Measurements from ENCODE around the gene MIEN1. TPM values are rescaled to one million over a fixed set of nuclear protein-coding genes. Genes with fewer than 3 reads are reported as not detected.

MIEN1 gene
- total RNA-seq, 1 donor = 21.6 TPM

- H3K9me3 ChIP-seq (ENCODE audit: low read depth, low read length) = no peaks in the 10 kb centered on the region
- no peak overlapping the region for H3K4me3 ChIP-seq (ENCODE audit: low read length)
- peaks cover 51% of the 10 kb centered on the region for H3K4me1 ChIP-seq (ENCODE audit: insufficient read depth, low read length)
Measured at GRCh38 chr17:39761861-39762496, 31.6 kb upstream of the MIEN1 start.

GRCh38 chr17:39759204-39759603 is 28.9 kb upstream of the MIEN1 start:
- no peaks in the 10 kb centered on the region for H3K9me3 ChIP-seq (ENCODE audit: low read depth, low read length)
- H3K27me3 ChIP-seq (ENCODE audit: insufficient read depth, low read length) = no peaks in the 10 kb centered on the region
- peaks cover 54% of the 10 kb centered on the region for H3K4me1 ChIP-seq (ENCODE audit: insufficient read depth, low read length)

More at GRCh38 chr17:39761861-39762496, 31.6 kb upstream of the MIEN1 start:
- no peaks in the 10 kb centered on the region for H3K27me3 ChIP-seq (ENCODE audit: insufficient read depth, low read length)

GRCh38 chr17:39757931-39758873 is 27.9 kb upstream of the MIEN1 start:
- Histone ChIP-seq H3K4me1 (ENCODE audit: insufficient read depth, low read length) (peaks cover 62% of the 10 kb centered on the region), H3K4me3 (ENCODE audit: low read length) (no peak overlapping the region), H3K27me3 (ENCODE audit: insufficient read depth, low read length) (no peaks in the 10 kb centered on the region), H3K9me3 (ENCODE audit: low read depth, low read length) (no peaks in the 10 kb centered on the region)

More at GRCh38 chr17:39759204-39759603, 28.9 kb upstream of the MIEN1 start:
- no peak overlapping the region for H3K4me3 ChIP-seq (ENCODE audit: low read length)

- H3K9me3 ChIP-seq (ENCODE audit: low read depth, low read length) = no peaks in the 10 kb centered on the region
- H3K27me3 ChIP-seq (ENCODE audit: insufficient read depth, low read length) = no peaks in the 10 kb centered on the region
- H3K4me1 ChIP-seq (ENCODE audit: insufficient read depth, low read length) = peaks cover 69% of the 10 kb centered on the region
Measured at GRCh38 chr17:39757176-39757662, 26.9 kb upstream of the MIEN1 start.

GRCh38 chr17:39756380-39757079 is 26.2 kb upstream of the MIEN1 start:
- no peak overlapping the region for H3K4me3 ChIP-seq (ENCODE audit: low read length)
- peaks cover 69% of the 10 kb centered on the region for H3K4me1 ChIP-seq (ENCODE audit: insufficient read depth, low read length)
- no peaks in the 10 kb centered on the region for H3K27me3 ChIP-seq (ENCODE audit: insufficient read depth, low read length)
- H3K9me3 ChIP-seq (ENCODE audit: low read depth, low read length) = no peaks in the 10 kb centered on the region

More at GRCh38 chr17:39757176-39757662, 26.9 kb upstream of the MIEN1 start:
- no peak overlapping the region for H3K4me3 ChIP-seq (ENCODE audit: low read length)

GRCh38 chr17:39755554-39756379 is 25.4 kb upstream of the MIEN1 start:
- Histone ChIP-seq H3K27me3 (ENCODE audit: insufficient read depth, low read length) (no peaks in the 10 kb centered on the region), H3K9me3 (ENCODE audit: low read depth, low read length) (no peaks in the 10 kb centered on the region), H3K4me3 (ENCODE audit: low read length) (no peak overlapping the region), H3K4me1 (ENCODE audit: insufficient read depth, low read length) (peaks cover 69% of the 10 kb centered on the region)

GRCh38 chr17:39754958-39755553 is 24.7 kb upstream of the MIEN1 start:
- Histone ChIP-seq H3K4me3 (ENCODE audit: low read length) (peak overlapping the region; percentile 54), H3K27me3 (ENCODE audit: insufficient read depth, low read length) (no peaks in the 10 kb centered on the region), H3K9me3 (ENCODE audit: low read depth, low read length) (no peaks in the 10 kb centered on the region), H3K4me1 (ENCODE audit: insufficient read depth, low read length) (peaks cover 69% of the 10 kb centered on the region)

GRCh38 chr17:39754161-39754957 is 24.0 kb upstream of the MIEN1 start:
- Histone ChIP-seq H3K27me3 (ENCODE audit: insufficient read depth, low read length) (no peaks in the 10 kb centered on the region), H3K4me3 (ENCODE audit: low read length) (peak overlapping the region; percentile 54), H3K9me3 (ENCODE audit: low read depth, low read length) (no peaks in the 10 kb centered on the region), H3K4me1 (ENCODE audit: insufficient read depth, low read length) (peaks cover 63% of the 10 kb centered on the region)

- Histone ChIP-seq H3K9me3 (ENCODE audit: low read depth, low read length) (no peaks in the 10 kb centered on the region), H3K4me3 (ENCODE audit: low read length) (peak overlapping the region; percentile 54), H3K4me1 (ENCODE audit: insufficient read depth, low read length) (peaks cover 56% of the 10 kb centered on the region), H3K27me3 (ENCODE audit: insufficient read depth, low read length) (no peaks in the 10 kb centered on the region)
Measured at GRCh38 chr17:39753514-39754160, 23.3 kb upstream of the MIEN1 start.

GRCh38 chr17:39752241-39752881 is 22.0 kb upstream of the MIEN1 start:
- no peaks in the 10 kb centered on the region for H3K27me3 ChIP-seq (ENCODE audit: insufficient read depth, low read length)
- no peak overlapping the region for H3K4me3 ChIP-seq (ENCODE audit: low read length)
- H3K9me3 ChIP-seq (ENCODE audit: low read depth, low read length) = no peaks in the 10 kb centered on the region

GRCh38 chr17:39751637-39752036 is 21.3 kb upstream of the MIEN1 start:
- Histone ChIP-seq H3K27me3 (ENCODE audit: insufficient read depth, low read length) (no peaks in the 10 kb centered on the region), H3K4me3 (ENCODE audit: low read length) (no peak overlapping the region), H3K4me1 (ENCODE audit: insufficient read depth, low read length) (peaks cover 36% of the 10 kb centered on the region), H3K9me3 (ENCODE audit: low read depth, low read length) (no peaks in the 10 kb centered on the region)

More at GRCh38 chr17:39752241-39752881, 22.0 kb upstream of the MIEN1 start:
- peaks cover 43% of the 10 kb centered on the region for H3K4me1 ChIP-seq (ENCODE audit: insufficient read depth, low read length)

GRCh38 chr17:39751016-39751543 is 20.7 kb upstream of the MIEN1 start:
- peaks cover 30% of the 10 kb centered on the region for H3K4me1 ChIP-seq (ENCODE audit: insufficient read depth, low read length)
- no peaks in the 10 kb centered on the region for H3K27me3 ChIP-seq (ENCODE audit: insufficient read depth, low read length)
- H3K9me3 ChIP-seq (ENCODE audit: low read depth, low read length) = no peaks in the 10 kb centered on the region
- no peak overlapping the region for H3K4me3 ChIP-seq (ENCODE audit: low read length)

Data from mononuclear cell (primary cell).